Mesothelial cell of epicardium (in vitro differentiated cells): ENCODE data around the gene ALDH3A1. TPM values are rescaled to one million over a fixed set of nuclear protein-coding genes. Genes with fewer than 3 reads are reported as not detected.

Source experiments
- DNase-seq, 2 experiments: peaks; one replicate each; pipeline ENCODE4 v3.0.0; 2021; ENCODE audit warnings: low spot score in 2 of 2; ENCODE audit not compliant: unreplicated experiment in 2 of 2
- H3K27ac Mint-ChIP-seq: 2 replicates; pipeline ENCODE4 v1.8.0; 2021; ENCODE audit warnings: mixed read lengths
- H3K27me3 Mint-ChIP-seq: 2 replicates; pipeline ENCODE4 v1.8.0; 2021; ENCODE audit warnings: low read depth, mixed read lengths
- H3K36me3 Mint-ChIP-seq: 2 replicates; pipeline ENCODE4 v1.8.0; 2021; ENCODE audit warnings: mixed read lengths
- H3K4me1 Mint-ChIP-seq: 2 replicates; pipeline ENCODE4 v1.8.0; 2021; ENCODE audit warnings: mixed read lengths
- H3K4me3 Mint-ChIP-seq: 2 replicates; pipeline ENCODE4 v1.8.0; 2021; ENCODE audit warnings: mild to moderate bottlenecking, moderate library complexity, mixed read lengths
- H3K9me3 Mint-ChIP-seq: 2 replicates; pipeline ENCODE4 v1.8.0; 2021; ENCODE audit warnings: mixed read lengths
- CTCF ChIP-seq: fragments of 200-600 bp; sonication (generic); IDR thresholded peaks from one replicate; pipeline ENCODE4 v1.5.0; 2021; ENCODE audit warnings: antibody characterized with exemption; ENCODE audit not compliant: unreplicated experiment
- total RNA-seq: library from RNA; stranded (reverse); gene quantifications from 3 replicates; pipeline ENCODE4 v1.2.1, GENCODE V29; 2021

ALDH3A1 gene
- total RNA-seq = 0.55 to 1.1 TPM (median 0.69 TPM) in 3 replicates

GRCh38 chr17:19747829-19748806 is at the start of gene ALDH3A1:
Gene ALDH3A1, minus strand, starts transcription at chr17:19748298. Its CDS starts 3,169 bp downstream, at chr17:19745129.
- no peak for TF ChIP-seq CTCF
- Mint-ChIP-seq H3K9me3 (no peaks in the 10 kb centered on the region), H3K27me3 (no peaks in the 10 kb centered on the region), H3K36me3 (no peaks in the 10 kb centered on the region), H3K4me1 (peaks cover 2% of the 10 kb centered on the region), H3K4me3 (no peak within 1 kb of the TSS), H3K27ac (no peak within 1 kb of the TSS)
- no peak for DNase-seq

GRCh38 chr17:19796457-19796856 is 48.4 kb upstream of the ALDH3A1 start:
- Mint-ChIP-seq H3K27ac (no peak overlapping the region), H3K4me1 (no peaks in the 10 kb centered on the region), H3K27me3 (no peaks in the 10 kb centered on the region), H3K36me3 (peaks cover 83% of the 10 kb centered on the region), H3K9me3 (peaks cover 52% of the 10 kb centered on the region), H3K4me3 (no peak overlapping the region)
- TF ChIP-seq CTCF = no peak
- no peak for DNase-seq

GRCh38 chr17:19791918-19792550 is 43.9 kb upstream of the ALDH3A1 start:
- Mint-ChIP-seq H3K9me3 (peaks cover 41% of the 10 kb centered on the region), H3K4me3 (no peak overlapping the region), H3K36me3 (peaks cover 86% of the 10 kb centered on the region), H3K4me1 (no peaks in the 10 kb centered on the region), H3K27ac (no peak overlapping the region), H3K27me3 (no peaks in the 10 kb centered on the region)
- no peak for DNase-seq
- no peak for TF ChIP-seq CTCF

GRCh38 chr17:19787733-19788357 is 39.7 kb upstream of the ALDH3A1 start:
- Mint-ChIP-seq H3K4me1 (no peaks in the 10 kb centered on the region), H3K36me3 (peaks cover 53% of the 10 kb centered on the region), H3K27ac (no peak overlapping the region), H3K9me3 (peaks cover 10% of the 10 kb centered on the region), H3K4me3 (no peak overlapping the region), H3K27me3 (no peaks in the 10 kb centered on the region)
- no peak for TF ChIP-seq CTCF
- DNase-seq = no peak

- no peaks in the 10 kb centered on the region for H3K27me3 Mint-ChIP-seq
- H3K4me3 Mint-ChIP-seq = no peak overlapping the region
- DNase-seq = no peak
- TF ChIP-seq CTCF = no peak
- H3K4me1 Mint-ChIP-seq = no peaks in the 10 kb centered on the region
- peaks cover 53% of the 10 kb centered on the region for H3K36me3 Mint-ChIP-seq
- H3K9me3 Mint-ChIP-seq = no peaks in the 10 kb centered on the region
- H3K27ac Mint-ChIP-seq = no peak overlapping the region
Observed at GRCh38 chr17:19785854-19786253, 37.8 kb upstream of the ALDH3A1 start.
